Progenitor cell of endocrine pancreas (in vitro differentiated cells): Measurements from ENCODE around the gene HHIPL1. TPM values are rescaled to one million over a fixed set of nuclear protein-coding genes. Genes with fewer than 3 reads are reported as not detected.

Experiments used
- DNase-seq: peaks from one replicate; pipeline ENCODE4 v3.0.0; 2021; ENCODE audit warnings: low spot score; ENCODE audit not compliant: unreplicated experiment
- H3K27ac Mint-ChIP-seq: 2 replicates; pipeline ENCODE4 v1.8.0; 2021; ENCODE audit warnings: mild to moderate bottlenecking, moderate library complexity, mixed read lengths
- H3K27me3 Mint-ChIP-seq: 2 replicates; pipeline ENCODE4 v1.8.0; 2021; ENCODE audit warnings: mixed read lengths
- H3K36me3 Mint-ChIP-seq: 2 replicates; pipeline ENCODE4 v1.8.0; 2022; ENCODE audit warnings: mixed read lengths; ENCODE audit not compliant: insufficient read depth
- H3K4me1 Mint-ChIP-seq: 2 replicates; pipeline ENCODE4 v1.8.0; 2021; ENCODE audit warnings: low read depth, mixed read lengths
- H3K4me3 Mint-ChIP-seq: 2 replicates; pipeline ENCODE4 v1.8.0; 2021; ENCODE audit warnings: low read depth, mild to moderate bottlenecking, moderate library complexity, mixed read lengths
- H3K9me3 Mint-ChIP-seq: 2 replicates; pipeline ENCODE4 v1.8.0; 2021; ENCODE audit warnings: low read depth, mixed read lengths
- CTCF ChIP-seq: fragments of 200-600 bp; sonication (generic); IDR thresholded peaks from one replicate; pipeline ENCODE4 v1.5.0; 2021; ENCODE audit warnings: antibody characterized with exemption, mild to moderate bottlenecking; ENCODE audit not compliant: unreplicated experiment
- total RNA-seq: library from RNA; stranded (reverse); gene quantifications from 2 replicates; pipeline ENCODE4 v1.2.1, GENCODE V29; 2021

HHIPL1 gene
- total RNA-seq, 1 donor from 2014 or later, result 0.65 TPM

GRCh38 chr14:99662846-99663245 is 17.9 kb downstream of the HHIPL1 start:
- H3K4me3 Mint-ChIP-seq, result no peak overlapping the region
- peaks cover 51% of the 10 kb centered on the region for H3K27me3 Mint-ChIP-seq
- peaks cover 2% of the 10 kb centered on the region for H3K4me1 Mint-ChIP-seq
- no peak overlapping the region for H3K27ac Mint-ChIP-seq
- no peaks in the 10 kb centered on the region for H3K9me3 Mint-ChIP-seq
- H3K36me3 Mint-ChIP-seq, result no peaks in the 10 kb centered on the region
- TF ChIP-seq CTCF, result no peak
- DNase-seq, result no peak

- Mint-ChIP-seq H3K27ac (no peak overlapping the region), H3K4me1 (peaks cover 2% of the 10 kb centered on the region), H3K9me3 (no peaks in the 10 kb centered on the region), H3K36me3 (no peaks in the 10 kb centered on the region), H3K27me3 (peaks cover 44% of the 10 kb centered on the region), H3K4me3 (no peak overlapping the region)
- no peak for DNase-seq
- no peak for TF ChIP-seq CTCF
These were observed 18.6 kb downstream of the HHIPL1 start for GRCh38 chr14:99663386-99664057.

DNA sequence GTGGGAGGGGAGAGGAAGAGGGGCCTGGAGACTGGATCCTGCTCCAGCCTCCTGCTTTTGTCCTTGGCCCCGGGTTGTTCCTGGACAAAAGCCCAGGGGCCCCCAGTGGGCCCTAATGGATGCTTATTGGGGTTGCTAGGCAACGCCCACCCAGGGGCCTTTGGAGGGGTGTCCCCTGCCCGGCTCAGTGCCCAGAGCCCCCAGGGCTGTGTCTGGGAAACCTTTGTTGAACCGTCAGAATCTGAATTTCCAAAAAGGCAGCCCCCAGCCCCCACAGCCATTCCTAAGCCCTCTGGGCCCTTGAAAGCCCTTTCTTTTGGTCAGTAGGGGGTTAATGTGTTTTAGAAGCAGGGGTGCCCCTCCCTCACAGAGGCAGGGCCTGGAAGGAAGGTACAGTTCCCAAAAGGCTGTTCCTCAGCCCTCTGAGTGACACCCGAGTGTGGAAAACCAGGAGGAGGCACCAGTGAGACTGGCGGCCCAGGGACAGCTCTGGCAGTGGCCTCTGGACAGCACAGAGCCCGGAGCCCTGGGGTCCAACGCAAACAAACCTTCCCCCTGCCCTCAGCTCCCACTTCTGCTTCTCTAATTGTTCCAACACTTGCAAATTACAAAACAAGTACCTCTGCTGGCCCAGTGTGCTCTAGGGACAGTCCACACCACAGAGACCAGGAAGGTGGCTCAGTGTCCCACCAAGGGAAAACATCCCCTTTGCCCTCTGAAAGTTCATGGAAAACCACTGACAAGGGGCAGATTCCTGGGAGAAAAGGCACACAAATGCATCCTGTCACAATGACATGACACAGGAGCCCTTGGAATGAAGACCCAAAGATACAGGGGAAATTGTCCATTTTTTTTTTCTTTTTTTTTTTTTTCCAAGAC is 19.4 kb downstream of the HHIPL1 start:
- no peaks in the 10 kb centered on the region for H3K9me3 Mint-ChIP-seq
- H3K4me1 Mint-ChIP-seq, result peaks cover 2% of the 10 kb centered on the region
- no peaks in the 10 kb centered on the region for H3K36me3 Mint-ChIP-seq
- TF ChIP-seq CTCF, result no peak
- peaks cover 43% of the 10 kb centered on the region for H3K27me3 Mint-ChIP-seq
- DNase-seq, result no peak
- no peak overlapping the region for H3K4me3 Mint-ChIP-seq
- peak overlapping the region; percentile 11 for H3K27ac Mint-ChIP-seq

DNA sequence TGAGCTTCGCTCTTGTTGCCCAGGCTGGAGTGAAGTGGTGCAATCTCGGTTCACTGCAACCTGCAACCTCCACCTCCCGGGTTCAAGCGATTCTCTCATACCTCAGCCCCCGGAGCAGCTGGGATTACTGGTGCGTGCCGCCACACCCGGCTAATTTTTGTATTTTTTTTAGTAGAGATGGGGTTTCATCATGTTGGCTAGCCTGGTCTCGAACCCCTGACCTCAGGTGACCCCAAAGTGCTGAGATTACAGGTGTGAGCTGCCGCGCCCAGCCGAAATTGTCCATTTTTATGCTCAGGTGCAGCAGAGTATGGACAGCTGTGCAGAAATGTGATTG is 20.0 kb downstream of the HHIPL1 start:
- H3K27ac Mint-ChIP-seq, result no peak overlapping the region
- H3K27me3 Mint-ChIP-seq, result peaks cover 43% of the 10 kb centered on the region
- no peak for DNase-seq
- no peak overlapping the region for H3K4me3 Mint-ChIP-seq
- no peaks in the 10 kb centered on the region for H3K9me3 Mint-ChIP-seq
- H3K36me3 Mint-ChIP-seq, result no peaks in the 10 kb centered on the region
- no peak for TF ChIP-seq CTCF
- H3K4me1 Mint-ChIP-seq, result peaks cover 2% of the 10 kb centered on the region

DNA sequence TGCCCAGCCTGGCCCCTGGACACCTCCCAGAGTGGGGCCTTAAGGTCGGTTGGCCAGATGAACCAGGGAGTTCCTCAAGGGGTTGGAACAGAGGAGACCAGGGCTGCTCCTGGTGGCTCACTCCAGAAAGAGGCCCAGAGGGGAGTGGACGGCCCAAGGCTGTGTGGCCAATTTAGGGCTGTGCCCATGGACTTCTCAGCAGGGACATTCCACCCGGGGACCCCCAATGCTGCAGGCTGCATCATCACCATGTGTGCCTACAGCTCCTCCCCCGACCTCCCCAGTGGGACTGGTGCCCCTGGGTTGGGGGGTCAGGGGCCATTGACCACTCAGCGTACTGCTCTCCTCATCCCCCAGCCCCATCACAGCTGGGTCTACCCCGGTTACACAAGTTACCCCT is 21.6 kb downstream of the HHIPL1 start:
- no peak overlapping the region for H3K27ac Mint-ChIP-seq
- no peaks in the 10 kb centered on the region for H3K36me3 Mint-ChIP-seq
- peaks cover 38% of the 10 kb centered on the region for H3K27me3 Mint-ChIP-seq
- no peaks in the 10 kb centered on the region for H3K9me3 Mint-ChIP-seq
- no peak for DNase-seq
- no peak for TF ChIP-seq CTCF
- H3K4me1 Mint-ChIP-seq, result peaks cover 4% of the 10 kb centered on the region
- H3K4me3 Mint-ChIP-seq, result no peak overlapping the region
